HEK293T (cell line): ENCODE measurements around the gene INVS.
A peak's percentile ranks its signal among the peaks of the same experiment; 100 is the strongest.
"Not testable (repeated sequence)": the region's sequence is repeated elsewhere in the genome, so short reads cannot be mapped to it uniquely, and the experiment has no call there.

Experiments
- CTCF ChIA-PET: fragments of 350-600 bp; formaldehyde crosslinking; extraction: SDS; loops from one replicate; lab custom pipeline; 2021; ENCODE audit warnings: antibody characterized with exemption, inconsistent platforms; lab: Yijun Ruan, JAX
- POLR2A ChIA-PET: fragments of 350-600 bp; formaldehyde crosslinking; extraction: SDS; loops from one replicate; lab custom pipeline; 2020; ENCODE audit warnings: antibody characterized with exemption, inconsistent platforms; lab: Yijun Ruan, JAX
- DNase-seq: peaks from one replicate; pipeline ENCODE4 v3.0.0; 2012; ENCODE audit warnings: mixed read lengths; ENCODE audit errors: extremely low spot score
- ARNT ChIP-seq: fragments of 450-650 bp; IDR thresholded peaks from 2 replicates; pipeline ENCODE4 v1.6.1; 2017; ENCODE audit warnings: mild to moderate bottlenecking
- BHLHE40 ChIP-seq: fragments of 450-650 bp; IDR thresholded peaks from 2 replicates; pipeline ENCODE4 v1.6.1; 2016; ENCODE audit warnings: mild to moderate bottlenecking, moderate library complexity, borderline replicate concordance
- CTBP1 ChIP-seq: fragments of 450-650 bp; IDR thresholded peaks from 2 replicates; pipeline ENCODE4 v1.6.1; 2016; ENCODE audit warnings: borderline replicate concordance
- ELF4 ChIP-seq: fragments of 450-650 bp; IDR thresholded peaks from 2 replicates; pipeline ENCODE4 v1.6.1; 2017; ENCODE audit warnings: antibody characterized with exemption
- FOXA1 ChIP-seq: fragments of 450-650 bp; IDR thresholded peaks from 2 replicates; pipeline ENCODE4 v1.6.1; 2016; ENCODE audit warnings: mild to moderate bottlenecking
- FOXK2 ChIP-seq: fragments of 450-650 bp; IDR thresholded peaks from 2 replicates; pipeline ENCODE4 v1.6.1; 2016; ENCODE audit warnings: mild to moderate bottlenecking
- FOXM1 ChIP-seq: fragments of 450-650 bp; IDR thresholded peaks from 2 replicates; pipeline ENCODE4 v1.6.1; 2017; ENCODE audit warnings: mild to moderate bottlenecking, borderline replicate concordance
- HDGF ChIP-seq: fragments of 450-650 bp; IDR thresholded peaks from 2 replicates; pipeline ENCODE4 v1.6.1; 2017; ENCODE audit warnings: antibody characterized with exemption, borderline replicate concordance
- L3MBTL2 ChIP-seq: fragments of 450-650 bp; conservative IDR thresholded peaks from 2 replicates; pipeline ENCODE4 v1.6.1; 2016; ENCODE audit warnings: mild to moderate bottlenecking
- LEF1 ChIP-seq: fragments of 450-650 bp; IDR thresholded peaks from 2 replicates; pipeline ENCODE4 v1.6.1; 2017; ENCODE audit warnings: mild to moderate bottlenecking, borderline replicate concordance
- NFRKB ChIP-seq: fragments of 450-650 bp; IDR thresholded peaks from 2 replicates; pipeline ENCODE4 v1.6.1; 2016; ENCODE audit warnings: mild to moderate bottlenecking, moderate library complexity
- PKNOX1 ChIP-seq: fragments of 450-650 bp; IDR thresholded peaks from 2 replicates; pipeline ENCODE4 v1.6.1; 2016
- SP1 ChIP-seq: fragments of 450-650 bp; IDR thresholded peaks from 2 replicates; pipeline ENCODE4 v1.6.1; 2017
- SUZ12 ChIP-seq: fragments of 450-650 bp; IDR thresholded peaks from 2 replicates; pipeline ENCODE4 v1.6.1; 2016; ENCODE audit warnings: mild to moderate bottlenecking
- TARDBP ChIP-seq: fragments of 450-650 bp; IDR thresholded peaks from 2 replicates; pipeline ENCODE4 v1.6.1; 2016
- ZNF384 ChIP-seq: fragments of 450-650 bp; IDR thresholded peaks from 2 replicates; pipeline ENCODE4 v1.6.1; 2016

Gene INVS

GRCh38 chr9:100098887-100099721 is at the start of gene INVS, which contains the start of gene ERP44:
TSS of gene INVS (plus strand) at chr9:100099243. CDS start at chr9:100104522, 5,279 bp downstream.
TSS of gene ERP44 (minus strand) at chr9:100099000. CDS start at chr9:100098840, 160 bp downstream.
- DNase-seq: peak; percentile 89
- TF ChIP-seq SUZ12 (peak; percentile 89), NFRKB (no peak), ELF4 (peak; percentile 98), PKNOX1 (peak; percentile 52; the same call in 1 of the 2 replicates)
- ChIA-PET POLR2A (interaction anchor here (0.5 kb wide), 1 partner anchor 9 kb away, joined by 3 read pairs; no protein-coding TSS in a partner anchor), CTCF (no interaction called here)

GRCh38 chr9:100049551-100049950 is 49.5 kb upstream of the INVS start:
- CTCF ChIA-PET: no interaction called here
- no peak for TF ChIP-seq FOXA1
- TF ChIP-seq ZNF384: no peak
- TF ChIP-seq SP1: no peak
- TF ChIP-seq HDGF: no peak
- POLR2A ChIA-PET: no interaction called here
- no peak for DNase-seq

- TF ChIP-seq SUZ12 (no peak), FOXM1 (no peak), FOXK2 (no peak), HDGF (no peak), ELF4 (no peak), ARNT (no peak)
- no peak for DNase-seq
- ChIA-PET CTCF (no interaction called here), POLR2A (no interaction called here)
These were observed 46.7 kb upstream of the INVS start for GRCh38 chr9:100052375-100052774.

- DNase-seq: no peak
- ChIA-PET POLR2A (no interaction called here), CTCF (no interaction called here)
- TF ChIP-seq L3MBTL2 (no peak), ZNF384 (no peak), FOXK2 (no peak), SP1 (no peak), HDGF (no peak), BHLHE40 (no peak), SUZ12 (no peak), CTBP1 (no peak), FOXA1 (no peak)
These were observed 42.5 kb upstream of the INVS start for GRCh38 chr9:100056561-100056960.

- TF ChIP-seq FOXK2: no peak
- no peak for TF ChIP-seq LEF1
- no peak for TF ChIP-seq TARDBP
- TF ChIP-seq CTBP1: no peak
- no peak for TF ChIP-seq ZNF384
- no peak for TF ChIP-seq ELF4
- TF ChIP-seq BHLHE40: no peak
- no peak for TF ChIP-seq NFRKB
- TF ChIP-seq FOXA1: no peak
- TF ChIP-seq PKNOX1: no peak
- no peak for TF ChIP-seq SP1
- TF ChIP-seq SUZ12: no peak
- no peak for TF ChIP-seq HDGF
- no peak for TF ChIP-seq FOXM1
- no peak for TF ChIP-seq ARNT
- CTCF ChIA-PET: no interaction called here
- POLR2A ChIA-PET: no interaction called here
- no peak for DNase-seq
These were observed 41.4 kb upstream of the INVS start for GRCh38 chr9:100057624-100058023.

GRCh38 chr9:100058699-100059579 is 40.1 kb upstream of the INVS start:
- no peak for TF ChIP-seq HDGF
- TF ChIP-seq ELF4: no peak
- no peak for DNase-seq
- POLR2A ChIA-PET: no interaction called here
- CTCF ChIA-PET: no interaction called here

GRCh38 chr9:100062683-100063082 is 36.4 kb upstream of the INVS start:
- POLR2A ChIA-PET, DNase-seq, CTCF ChIA-PET: not testable (repeated sequence)
- peak; percentile 58; the same call in 1 of the 2 replicates for TF ChIP-seq ZNF384
